CD1c-positive myeloid dendritic cell (primary cell): ENCODE results near the gene MTCH1.
"Not testable (repeated sequence)": the region's sequence is repeated elsewhere in the genome, so short reads cannot be mapped to it uniquely, and the experiment has no call there.

Experiments
- DNase-seq: peaks from one replicate; pipeline ENCODE4 v3.0.0-alpha.2; 2016; ENCODE audit errors: extremely low spot score

Gene MTCH1

DNA sequence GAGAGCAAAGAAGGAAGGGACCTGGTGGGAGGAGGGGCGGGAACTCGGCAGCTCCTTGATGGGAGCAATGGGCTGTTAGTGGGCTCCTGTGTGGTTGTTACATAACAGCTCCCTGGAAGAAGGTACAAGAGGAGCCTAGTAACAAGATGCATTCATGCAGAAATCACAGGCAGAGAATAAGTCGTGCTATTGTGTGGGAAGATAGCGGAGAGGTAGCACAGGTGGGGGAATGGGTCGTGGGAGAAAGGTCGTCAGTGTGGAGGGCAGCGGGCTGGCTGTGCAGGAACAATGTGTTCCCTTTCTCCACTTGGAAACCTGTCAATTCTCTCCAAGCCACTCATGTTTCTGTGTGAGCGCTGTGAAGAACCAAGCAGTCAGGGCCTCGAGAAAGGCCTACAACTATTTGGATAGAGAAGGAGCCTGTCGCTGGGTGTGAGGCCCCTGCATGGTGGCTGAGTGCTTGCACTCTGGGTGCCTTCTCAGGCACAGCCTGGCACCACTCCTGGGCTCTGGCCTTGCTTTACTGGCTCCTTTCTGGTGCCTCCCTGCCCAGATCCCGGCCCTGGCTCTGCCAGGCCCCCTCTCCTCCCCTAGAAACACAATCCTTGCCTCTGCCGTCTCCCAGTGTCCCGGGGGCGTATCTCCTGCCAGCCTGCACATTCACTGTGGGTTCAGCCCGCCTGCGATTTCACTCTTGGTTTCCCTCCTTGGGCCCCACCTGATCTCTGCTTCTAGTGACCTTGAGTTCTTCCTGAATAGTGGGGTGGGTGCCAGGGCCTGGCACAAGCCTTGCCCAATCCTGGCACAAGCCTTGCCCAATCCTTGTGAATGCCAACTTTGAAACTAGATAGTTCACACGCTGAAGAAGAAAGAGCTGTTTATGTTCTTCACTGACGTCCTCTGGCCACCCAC is 12.1 kb upstream of the MTCH1 start:
- no peak for DNase-seq

DNA sequence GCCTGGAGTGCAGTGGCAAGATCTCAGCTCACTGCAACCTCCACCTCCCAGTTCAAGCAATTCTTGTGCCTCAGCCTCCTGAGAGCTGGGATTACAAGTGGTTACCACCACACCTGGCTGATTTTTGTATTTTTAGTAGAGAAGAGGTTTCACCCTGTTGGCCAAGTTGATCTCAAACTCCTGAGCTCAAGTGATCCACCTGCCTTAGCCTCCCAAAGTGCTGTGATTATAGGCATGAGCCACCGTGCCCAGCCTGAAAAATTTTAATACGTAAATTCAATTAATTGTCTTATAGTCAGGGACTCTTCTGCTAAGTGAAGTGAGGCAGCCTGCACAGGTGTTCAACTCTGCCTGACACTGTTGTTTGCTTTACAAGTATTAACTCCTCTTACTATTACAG is 4.4 kb upstream of the MTCH1 start:
- DNase-seq: not testable (repeated sequence)

DNA sequence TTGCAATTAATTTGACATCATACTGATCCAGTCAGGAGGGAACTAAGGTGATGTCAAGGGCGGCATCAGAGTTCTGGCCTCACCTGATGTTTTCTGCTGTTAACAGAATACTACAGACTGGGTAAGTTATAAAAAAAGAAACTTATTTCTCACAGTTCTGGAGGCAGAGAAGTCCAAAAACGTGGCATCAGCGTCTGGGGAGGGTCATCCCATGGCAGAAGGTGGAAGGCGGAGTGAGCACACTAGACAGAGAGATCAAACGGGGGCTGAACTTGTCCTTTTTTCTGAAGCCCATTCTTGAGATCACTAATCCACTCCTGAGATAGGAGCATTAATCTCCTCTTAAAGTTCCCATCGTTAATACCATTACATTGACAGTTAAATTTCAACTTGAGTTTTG is 3.3 kb upstream of the MTCH1 start:
- DNase-seq: no peak

GRCh38 chr6:36986704-36987047 is 680 bp upstream of the MTCH1 start:
- DNase-seq: no peak

DNA sequence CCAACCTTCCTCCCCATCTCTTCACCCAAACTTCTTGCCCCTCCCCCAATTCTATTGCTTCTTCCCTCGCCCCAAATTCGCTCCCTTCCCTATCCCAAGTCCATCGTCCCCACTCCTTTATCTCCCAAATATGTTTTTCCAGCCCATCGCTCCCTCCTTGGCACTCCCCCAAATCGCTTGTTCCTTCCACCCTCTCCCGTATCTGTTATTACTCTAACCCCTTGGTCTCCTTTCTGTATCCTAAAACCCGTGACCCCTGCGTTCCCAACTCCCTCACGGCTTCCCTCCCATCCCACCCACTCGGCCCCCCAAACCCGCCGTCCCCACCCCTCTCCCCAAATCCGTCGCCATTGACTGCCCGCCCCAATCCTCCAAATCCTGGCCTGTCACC is 584 bp downstream of the MTCH1 start:
- DNase-seq: no peak

GRCh38 chr6:36984581-36985416 is 1.2 kb downstream of the MTCH1 start:
- peak; percentile 40 for DNase-seq

GRCh38 chr6:36983538-36983937 is 2.5 kb downstream of the MTCH1 start:
- DNase-seq: no peak

- no peak for DNase-seq
These were observed 4.9 kb downstream of the MTCH1 start for GRCh38 chr6:36980876-36981619.

DNA sequence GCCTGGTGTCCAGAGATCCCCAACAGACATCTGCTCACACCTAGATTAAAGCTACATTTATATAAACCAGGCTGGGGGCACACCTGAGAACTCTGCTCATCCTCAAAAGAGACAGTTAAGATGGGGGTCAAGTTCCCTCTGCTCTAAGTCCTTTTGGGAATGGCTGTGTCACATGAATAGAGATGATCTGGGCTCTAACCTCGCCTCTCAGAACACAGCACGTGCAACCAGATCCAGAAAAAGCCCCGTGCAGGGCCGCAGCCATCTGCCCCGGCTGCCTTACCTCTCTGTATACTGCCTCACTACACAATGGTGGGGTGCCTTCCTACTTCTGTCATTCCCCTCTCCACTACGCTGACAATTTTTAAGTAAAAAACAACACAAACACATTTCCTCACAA is 5.9 kb downstream of the MTCH1 start:
- DNase-seq: no peak

DNA sequence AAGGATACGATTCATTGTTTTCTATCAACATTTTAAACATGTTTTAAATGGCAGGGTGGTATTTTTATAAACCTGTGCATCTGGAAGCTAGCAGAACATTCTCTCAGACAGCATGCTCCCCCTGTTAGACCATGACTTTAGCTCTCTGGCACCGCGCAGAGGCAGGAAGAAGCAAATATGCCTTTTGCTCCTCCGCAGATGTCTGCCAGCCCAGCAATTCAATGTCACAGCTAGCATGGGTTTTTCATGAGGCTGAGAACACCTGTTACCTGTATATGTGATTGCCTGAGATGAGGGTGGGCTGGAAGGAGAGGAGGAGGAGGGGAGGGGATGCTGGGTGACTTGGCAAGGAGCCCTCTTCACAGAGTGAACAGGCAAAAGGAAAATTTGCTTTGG is 6.7 kb downstream of the MTCH1 start:
- DNase-seq: no peak

- no peak for DNase-seq
These were observed 7.3 kb downstream of the MTCH1 start for GRCh38 chr6:36978421-36979346.

- no peak for DNase-seq
These were observed 8.5 kb downstream of the MTCH1 start for GRCh38 chr6:36977470-36977941.

- DNase-seq: no peak
These were observed 9.1 kb downstream of the MTCH1 start for GRCh38 chr6:36976931-36977330.

DNA sequence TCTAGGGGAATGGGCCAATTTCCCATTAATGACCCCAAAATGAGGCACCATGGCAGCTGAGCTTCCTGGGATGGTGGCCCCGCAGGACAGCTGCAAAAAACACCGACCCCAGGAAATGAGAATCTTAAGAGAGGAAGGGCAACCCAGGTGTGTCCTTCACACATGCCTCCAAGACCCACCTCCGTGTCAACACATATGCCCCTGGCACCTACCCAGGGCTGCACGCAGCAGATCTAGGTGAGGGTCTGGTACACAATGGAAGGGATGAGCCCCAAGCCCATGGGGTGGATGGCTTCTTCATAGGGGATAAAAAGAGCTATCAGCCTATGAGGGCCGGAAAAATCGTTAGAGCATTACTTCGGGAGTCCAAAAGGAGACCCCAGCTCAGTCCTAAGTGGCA is 9.5 kb downstream of the MTCH1 start:
- DNase-seq: no peak

GRCh38 chr6:36976007-36976264 is 10.1 kb downstream of the MTCH1 start:
- DNase-seq: no peak

- no peak for DNase-seq
These were observed 10.6 kb downstream of the MTCH1 start for GRCh38 chr6:36975231-36976006.

DNA sequence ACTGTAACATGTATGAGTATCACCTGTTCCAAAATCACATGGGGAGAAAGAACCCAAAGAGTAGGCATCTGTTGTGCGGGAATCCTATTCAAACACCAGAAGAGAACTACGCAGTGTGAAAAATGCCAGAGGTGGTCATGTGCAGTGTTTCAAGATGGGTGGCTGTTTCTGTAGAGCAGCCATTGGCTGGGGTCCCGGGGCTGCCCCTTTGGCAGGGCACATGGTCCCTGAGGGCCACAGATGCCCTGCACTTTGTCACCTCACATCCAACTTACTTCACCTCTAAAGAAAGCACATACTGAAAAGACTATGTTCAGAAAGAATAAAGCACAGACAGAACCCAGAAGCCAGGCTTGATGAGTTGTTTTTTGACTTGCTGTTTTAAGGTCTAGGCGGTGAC is 12.3 kb downstream of the MTCH1 start:
- DNase-seq: no peak

DNA sequence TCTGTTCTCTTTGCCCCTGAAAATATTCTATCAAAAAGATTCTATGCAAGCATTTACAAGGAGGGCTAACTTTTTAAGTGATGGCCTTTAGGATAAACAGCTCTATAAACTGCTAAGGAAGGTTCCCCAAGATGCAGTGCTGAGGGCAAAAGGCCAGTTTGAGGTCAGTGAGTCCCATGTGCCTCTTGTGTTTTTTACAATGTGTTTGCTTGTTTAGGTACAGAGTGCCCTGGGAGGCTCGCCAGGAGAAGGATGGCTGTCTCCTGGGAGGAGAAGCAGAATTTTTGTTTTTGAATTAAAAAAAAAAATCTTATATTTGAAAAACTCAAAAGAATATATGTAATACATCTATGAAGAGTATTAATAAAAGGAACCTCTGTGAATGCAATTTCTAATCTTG is 12.8 kb downstream of the MTCH1 start:
- no peak for DNase-seq

DNA sequence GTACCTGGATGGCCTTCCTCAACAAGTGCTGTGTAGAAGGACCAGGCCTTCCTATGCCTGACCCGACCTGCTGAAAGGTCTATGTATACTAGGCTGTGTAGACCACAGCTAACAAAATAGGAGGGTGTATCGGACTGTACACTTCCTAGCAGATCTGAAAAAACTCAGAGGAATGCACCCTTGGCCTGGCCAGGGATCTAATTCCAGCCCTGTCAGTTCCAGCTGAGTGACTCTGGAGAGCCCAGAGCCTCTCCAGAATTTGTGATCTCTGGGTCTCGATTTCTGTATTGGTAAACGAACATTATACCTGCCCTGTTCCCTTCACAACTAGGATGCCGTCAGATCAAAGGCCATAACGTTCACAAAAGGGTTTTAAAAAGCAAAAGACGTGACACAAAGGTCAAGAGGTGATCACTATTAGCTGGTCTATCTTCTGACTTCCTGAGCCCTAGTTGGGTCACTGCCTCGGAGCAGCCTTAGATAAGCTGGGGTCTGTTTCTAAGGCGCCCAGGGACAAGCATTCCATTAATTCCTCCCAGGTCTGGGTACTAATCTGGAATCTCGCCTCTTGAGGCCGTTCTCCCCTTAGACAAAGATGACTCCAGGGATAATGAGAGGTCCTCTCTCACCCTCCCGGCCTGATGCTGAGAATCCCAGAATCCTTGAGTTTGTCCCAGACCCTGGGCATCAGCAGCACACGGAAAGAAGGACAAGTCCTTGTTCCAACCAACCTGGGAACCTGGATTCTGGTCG is 13.9 kb downstream of the MTCH1 start:
- DNase-seq: no peak
